ENCODE measurements around the gene USO1. TPM values are rescaled to one million over a fixed set of nuclear protein-coding genes. Genes with fewer than 3 reads are reported as not detected.
"Not testable (repeated sequence)": the region's sequence is repeated elsewhere in the genome, so short reads cannot be mapped to it uniquely, and the experiment has no call there.

USO1 gene
- total and polyA plus RNA-seq, 2 donors (not counting 3 experiments of a cell fraction or from before 2014, with no cell fraction given), result 29.1 to 66.0 TPM

GRCh38 chr4:75715105-75715799 lies 9.1 kb upstream of the USO1 start:
- FAIRE-seq, result no peak
- BruUV-seq (replicated peaks), result no TSS peak
- H3K9ac ChIP-seq (replicated peaks; ENCODE audit: extremely low read depth, insufficient read depth, low read length), result no peak overlapping the region
- H3K36me3 ChIP-seq (ENCODE audit: control insufficient read depth in 2 of 2, extremely low read depth in 1 of 2, insufficient read depth in 2 of 2, low read length in 2 of 2), result peaks cover 1 to 2% of the 10 kb centered on the region in 2 experiments
- no peak overlapping the region for H2AFZ ChIP-seq (ENCODE audit: low read depth, low read length)
- no peaks in the 10 kb centered on the region for H4K20me1 ChIP-seq (replicated peaks; ENCODE audit: control insufficient read depth, extremely low read depth, insufficient read depth, low read length)
- H3K27me3 ChIP-seq (ENCODE audit: control insufficient read depth in 2 of 2, insufficient read depth in 2 of 2, low read length in 2 of 2), result no peaks in the 10 kb centered on the region
- dilution Hi-C loops (cut with MboI; ENCODE audit: extremely low pct_ligation_motif_present, low sequenced_read_pairs) (no loop called here), intact Hi-C loops (cut with micrococcal nuclease) (no loop called here)
- H3K9me3 ChIP-seq (replicated peaks; ENCODE audit: control insufficient read depth, insufficient read depth, low read length), result no peaks in the 10 kb centered on the region
- H3K4me1 ChIP-seq (ENCODE audit: control insufficient read depth, extremely low read depth, insufficient read depth, low read length), result peaks cover 15% of the 10 kb centered on the region
- no peak overlapping the region for H3K27ac ChIP-seq (ENCODE audit: insufficient read depth, low read depth, low read length)
- ChIA-PET POLR2A (interaction anchor here (1.7 kb wide), 1 partner anchor 9 kb away, joined by 6 read pairs; the partner anchor contains the start of gene USO1), CTCF (interaction anchor here (1.0 to 8.1 kb wide), 2 partner anchors 8 to 14 kb away, joined by 3 to 78 read pairs; partner anchors contain the start of gene USO1)
- H3K79me2 ChIP-seq (ENCODE audit: control insufficient read depth, insufficient read depth, low read length), result no peaks in the 10 kb centered on the region
- no peak for DNase-seq (ENCODE audit: low read depth, low spot score)
- no peaks in the 10 kb centered on the region for H3K9me1 ChIP-seq (replicated peaks; ENCODE audit: control insufficient read depth, extremely low read depth, insufficient read depth, low read length)
- no peak overlapping the region for H3K4me2 ChIP-seq (ENCODE audit: insufficient read depth, low read length)
- no peak overlapping the region for H3K4me3 ChIP-seq (replicated peaks in 1 of 3; ENCODE audit: insufficient read depth in 1 of 3, low read depth in 1 of 3, low read length in 3 of 3)
- no peak for TF ChIP-seq EZH2 (IDR thresholded peaks at IDR 0.05; ENCODE audit: borderline replicate concordance, low read depth, low read length, severe bottlenecking)
- no peak for TF ChIP-seq MAX (IDR thresholded peaks at IDR 0.05; ENCODE audit: insufficient read depth, insufficient read length)
- TF ChIP-seq MYC (IDR thresholded peaks at IDR 0.05; ENCODE audit: low read depth, low read length), result no peak
- no peak for TF ChIP-seq JUN (IDR thresholded peaks at IDR 0.05; ENCODE audit: borderline replicate concordance, insufficient read depth, insufficient read length, low read depth)
- no peak for TF ChIP-seq GATA2 (IDR thresholded peaks at IDR 0.05; ENCODE audit: insufficient read depth, insufficient read length, low read depth, low read length)
- TF ChIP-seq FOS (IDR thresholded peaks at IDR 0.05; ENCODE audit: borderline replicate concordance, insufficient read depth, low read length), result no peak
- no peak for TF ChIP-seq POLR2A (IDR thresholded peaks at IDR 0.05; ENCODE audit: low read depth, low read length)
- TF ChIP-seq CTCF (IDR thresholded peaks at IDR 0.05; ENCODE audit: extremely low read depth in 1 of 2, insufficient read depth in 1 of 2, low read depth in 1 of 2, low read length in 2 of 2), result no peak
- TF ChIP-seq POLR2AphosphoS5 (IDR thresholded peaks at IDR 0.05; ENCODE audit: insufficient read depth, low read depth, low read length), result no peak

DNA sequence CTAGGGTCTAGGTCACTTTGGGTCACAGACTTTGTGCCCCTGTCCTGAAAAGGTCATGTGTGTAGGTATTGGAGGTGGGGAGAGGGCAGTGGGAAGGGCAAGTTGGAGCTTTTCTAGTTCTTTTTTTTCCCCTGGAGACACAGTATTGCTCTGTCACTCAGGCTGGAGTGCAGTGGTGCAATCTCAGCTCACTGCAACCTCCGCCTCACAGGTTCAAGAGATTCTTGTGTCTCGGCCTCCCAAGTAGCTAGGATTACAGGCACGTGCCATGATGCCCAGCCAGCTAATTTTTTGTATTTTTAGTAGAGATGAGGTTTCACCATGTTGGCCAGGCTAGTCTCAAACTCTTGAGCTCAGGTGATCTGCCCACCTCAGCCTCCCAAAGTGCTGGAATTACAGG lies 8.3 kb upstream of the USO1 start:
- H3K9ac ChIP-seq (replicated peaks; ENCODE audit: extremely low read depth, insufficient read depth, low read length); intact Hi-C loops (cut with micrococcal nuclease); H4K20me1 ChIP-seq (replicated peaks; ENCODE audit: control insufficient read depth, extremely low read depth, insufficient read depth, low read length); FAIRE-seq; H3K9me1 ChIP-seq (replicated peaks; ENCODE audit: control insufficient read depth, extremely low read depth, insufficient read depth, low read length); H2AFZ ChIP-seq (ENCODE audit: low read depth, low read length); H3K36me3 ChIP-seq (ENCODE audit: control insufficient read depth in 2 of 2, extremely low read depth in 1 of 2, insufficient read depth in 2 of 2, low read length in 2 of 2); H3K4me3 ChIP-seq (replicated peaks in 1 of 3; ENCODE audit: insufficient read depth in 1 of 3, low read depth in 1 of 3, low read length in 3 of 3); BruUV-seq (replicated peaks); H3K27me3 ChIP-seq (ENCODE audit: control insufficient read depth in 2 of 2, insufficient read depth in 2 of 2, low read length in 2 of 2); H3K9me3 ChIP-seq (replicated peaks; ENCODE audit: control insufficient read depth, insufficient read depth, low read length); H3K4me1 ChIP-seq (ENCODE audit: control insufficient read depth, extremely low read depth, insufficient read depth, low read length); dilution Hi-C loops (cut with MboI; ENCODE audit: extremely low pct_ligation_motif_present, low sequenced_read_pairs); H3K79me2 ChIP-seq (ENCODE audit: control insufficient read depth, insufficient read depth, low read length); H3K27ac ChIP-seq (ENCODE audit: insufficient read depth, low read depth, low read length); H3K4me2 ChIP-seq (ENCODE audit: insufficient read depth, low read length); DNase-seq (ENCODE audit: low read depth, low spot score): not testable (repeated sequence)
- POLR2A ChIA-PET, result interaction anchor here (1.7 kb wide), 1 partner anchor 9 kb away, joined by 6 read pairs; the partner anchor contains the start of gene USO1
- CTCF ChIA-PET, result interaction anchor here (8.1 kb wide), 1 partner anchor 7 kb away, joined by 78 read pairs; the partner anchor contains the start of gene USO1
